ENCODE data around the gene KDM4B. TPM values are rescaled to one million over a fixed set of nuclear protein-coding genes. Genes with fewer than 3 reads are reported as not detected.

Gene KDM4B
- total and polyA plus RNA-seq, 2 of the 8 experiments (the other 6 are each of a cell fraction or from before 2014, with no cell fraction given): 12.0 to 31.9 TPM

- no peak for FAIRE-seq
- no peak overlapping the region for H3K56ac ChIP-seq (replicated peaks; ENCODE audit: insufficient read length, low read depth, low read length)
- H2AFZ ChIP-seq (ENCODE audit: low read length): no peak overlapping the region
- H3K79me2 ChIP-seq (ENCODE audit: control insufficient read depth in 1 of 2, insufficient read depth in 2 of 2, low read length in 2 of 2): no peaks in the 10 kb centered on the region
- H3K4me1 ChIP-seq (replicated peaks in 1 of 4; ENCODE audit: control insufficient read depth in 3 of 4, insufficient read depth in 4 of 4, low read length in 3 of 4): no peaks in the 10 kb centered on the region
- ChIA-PET CTCF (ENCODE audit: partially characterized antibody) (interaction anchor here (0.8 to 1.2 kb wide), 2 partner anchors 32 to 154 kb away, joined by 3 read pairs; no protein-coding TSS in a partner anchor), POLR2A (ENCODE audit: partially characterized antibody) (interaction anchor here (1.2 kb wide), 1 partner anchor 88 kb away, joined by 3 read pairs; no protein-coding TSS in a partner anchor)
- H2BK12ac ChIP-seq (ENCODE audit: low read depth, low read length): no peak overlapping the region
- H3K23me2 ChIP-seq (ENCODE audit: low read depth, low read length): no peaks in the 10 kb centered on the region
- H3K9me3 ChIP-seq (ENCODE audit: insufficient read depth in 2 of 2, low read depth in 1 of 2, low read length in 1 of 2): 0 out of 4 replicates have a peak, but pooled peaks cover 2 to 4% of the 10 kb centered on the region in 2 experiments
- DNase-seq (ENCODE audit: low read depth in 1 of 2, low spot score in 2 of 2): no peak
- 94% methylated on average over 4 of the region's 4 CpGs; no CpG with 5 or more reads in 1 of the 2 experiments for WGBS, 2 experiments (ENCODE audit: extremely low coverage in 1 of 2, insufficient coverage in 1 of 2, insufficient read length in 1 of 2, insufficient replicate concordance in 2 of 2, low coverage in 1 of 2, low lambda C conversion rate in 2 of 2, missing lambda C conversion rate in 1 of 2)
- no peak overlapping the region for H3K4me2 ChIP-seq (ENCODE audit: insufficient read depth in 1 of 2, low read depth in 2 of 2, low read length in 2 of 2)
- no peaks in the 10 kb centered on the region for H3K79me1 ChIP-seq (ENCODE audit: low read depth, low read length)
- H3K18ac ChIP-seq (ENCODE audit: extremely low read depth, low read length): no peak overlapping the region
- H3K4ac ChIP-seq (replicated peaks; ENCODE audit: insufficient read length, low read depth, low read length): no peak overlapping the region
- no peak overlapping the region for H3K23ac ChIP-seq (ENCODE audit: insufficient read length)
- no peaks in the 10 kb centered on the region for H4K20me1 ChIP-seq (replicated peaks in 1 of 2; ENCODE audit: control insufficient read depth in 1 of 2, insufficient read depth in 2 of 2, low read length in 2 of 2)
- H2BK5ac ChIP-seq (ENCODE audit: low read depth, low read length): no peak overlapping the region
- H3K36me3 ChIP-seq (ENCODE audit: control insufficient read depth in 2 of 4, insufficient read depth in 4 of 4, low read length in 3 of 4): peaks cover 2 to 10% (median 5%) of the 10 kb centered on the region in 4 experiments; a peak in 5 of 8 replicates
- no peak overlapping the region for H3K9ac ChIP-seq (replicated peaks in 1 of 4; ENCODE audit: extremely low read depth in 1 of 4, low read depth in 3 of 4, low read length in 3 of 4)
- no peak overlapping the region for H2BK15ac ChIP-seq (ENCODE audit: low read length)
- H4K91ac ChIP-seq (replicated peaks; ENCODE audit: insufficient read length, low read length): no peak overlapping the region
- no peak overlapping the region for H3K27ac ChIP-seq (ENCODE audit: low read depth, low read length)
- no peak overlapping the region for H3K4me3 ChIP-seq (ENCODE audit: extremely low read depth in 1 of 4, insufficient read depth in 2 of 4, low read depth in 3 of 4, low read length in 4 of 4)
- H2BK20ac ChIP-seq (ENCODE audit: low read length): no peak overlapping the region
- no peak overlapping the region for H4K5ac ChIP-seq (ENCODE audit: insufficient read length, low read depth, low read length)
- H2AK5ac ChIP-seq (ENCODE audit: low read depth, low read length): no peak overlapping the region
- no peak overlapping the region for H3K14ac ChIP-seq (ENCODE audit: insufficient read length)
- H2BK120ac ChIP-seq (replicated peaks; ENCODE audit: low read depth, low read length): no peak overlapping the region
- no peak overlapping the region for H4K8ac ChIP-seq (ENCODE audit: extremely low read depth, insufficient read depth, low read length)
- H3K27me3 ChIP-seq (replicated peaks in 1 of 4; ENCODE audit: control insufficient read depth in 3 of 4, extremely low read depth in 1 of 4, insufficient read depth in 3 of 4, low read length in 3 of 4): no peaks in the 10 kb centered on the region
- no peak for TF ChIP-seq KDM1A (IDR thresholded peaks at IDR 0.05; ENCODE audit: borderline replicate concordance, low read length)
Observed at GRCh38 chr19:5202553-5202952, 233.6 kb downstream of the KDM4B start.
